IMR-90 (cell line): ENCODE measurements around the gene PLCD1. TPM values are rescaled to one million over a fixed set of nuclear protein-coding genes. Genes with fewer than 3 reads are reported as not detected.

Experiments
- ATAC-seq: fragments of 200-7000 bp; cut with Tn5 transposase; 2 replicates; pipeline ENCODE4 v1.9.1; 2020; ENCODE audit warnings: low read depth, mild to moderate bottlenecking, moderate library complexity
- BruUV-seq: library from RNA; stranded (reverse); fragments of 400-500 nt; replicated peaks from 2 replicates; lab custom pipeline; 2021; lab: Mats Ljungman, UMichigan
- CTCF ChIA-PET: fragments of 300-600 bp; formaldehyde crosslinking; extraction: SDS; loops from one replicate; lab custom pipeline; 2021; ENCODE audit warnings: antibody characterized with exemption; lab: Yijun Ruan, JAX
- POLR2A ChIA-PET: fragments of 300-600 bp; sonication (Branson Sonifier 250); formaldehyde crosslinking; loops from one replicate; lab custom pipeline; 2022; ENCODE audit warnings: antibody characterized with exemption; ENCODE audit not compliant: unreplicated experiment; lab: Charles Lee
- DNase-seq: peaks from one replicate; pipeline ENCODE4 v3.0.0; 2013
- H2AFZ ChIP-seq: replicated peaks from 2 replicates; pipeline ENCODE3; 2013; ENCODE audit warnings: low read length, mild to moderate bottlenecking; ENCODE audit not compliant: poor library complexity
- H2AK5ac ChIP-seq: 2 replicates; pipeline ENCODE4 v1.6.1; 2013; ENCODE audit warnings: low read depth, low read length, inconsistent platforms
- H2AK9ac ChIP-seq: replicated peaks from 2 replicates; pipeline ENCODE3; 2013; ENCODE audit warnings: mild to moderate bottlenecking, low read depth, low read length, moderate library complexity; ENCODE audit not compliant: poor library complexity
- H2BK120ac ChIP-seq: 2 replicates; pipeline ENCODE4 v1.6.1; 2013; ENCODE audit warnings: low read depth, low read length, inconsistent platforms
- H2BK15ac ChIP-seq: 3 replicates; pipeline ENCODE4 v1.6.1; 2013; ENCODE audit warnings: low read depth, low read length, inconsistent platforms
- H2BK20ac ChIP-seq: 2 replicates; pipeline ENCODE4 v1.6.1; 2013; ENCODE audit warnings: low read depth, mild to moderate bottlenecking, inconsistent platforms, low read length, moderate library complexity
- H2BK5ac ChIP-seq: 2 replicates; pipeline ENCODE4 v1.6.1; 2013; ENCODE audit warnings: mild to moderate bottlenecking, low read depth, low read length, inconsistent platforms; ENCODE audit not compliant: poor library complexity, severe bottlenecking
- H3K14ac ChIP-seq: replicated peaks from 2 replicates; pipeline ENCODE4 v1.6.1; 2013; ENCODE audit warnings: low read depth, low read length, inconsistent platforms
- H3K18ac ChIP-seq: 2 replicates; pipeline ENCODE4 v1.6.1; 2013; ENCODE audit warnings: low read depth, low read length, control low read depth
- H3K23ac ChIP-seq: 2 replicates; pipeline ENCODE4 v1.6.1; 2013; ENCODE audit warnings: low read depth, low read length, inconsistent platforms
- H3K27ac ChIP-seq: 2 replicates; pipeline ENCODE4 v1.5.1; 2013; ENCODE audit warnings: mild to moderate bottlenecking, control low read depth, low read length; ENCODE audit not compliant: insufficient read depth
- H3K27me3 ChIP-seq: 2 replicates; pipeline ENCODE4 v1.6.1; 2013; ENCODE audit warnings: low read length; ENCODE audit not compliant: control insufficient read depth, insufficient read depth
- H3K36me3 ChIP-seq: 2 replicates; pipeline ENCODE4 v1.6.1; 2013; ENCODE audit warnings: low read length, mixed read lengths; ENCODE audit not compliant: control insufficient read depth, insufficient read depth
- H3K4ac ChIP-seq: 2 replicates; pipeline ENCODE4 v1.6.1; 2013; ENCODE audit warnings: low read depth, low read length, inconsistent platforms
- H3K4me1 ChIP-seq: 2 replicates; pipeline ENCODE4 v1.6.1; 2013; ENCODE audit warnings: low read length, mixed read lengths; ENCODE audit not compliant: control insufficient read depth, insufficient read depth
- H3K4me2 ChIP-seq: 2 replicates; pipeline ENCODE4 v1.6.1; 2013; ENCODE audit warnings: low read depth, mild to moderate bottlenecking, control low read depth, low read length, moderate library complexity
- H3K4me3 ChIP-seq: 2 replicates; pipeline ENCODE4 v1.5.1; 2013; ENCODE audit warnings: low read depth, mild to moderate bottlenecking, control low read depth, low read length, moderate library complexity; ENCODE audit not compliant: insufficient read depth
- H3K56ac ChIP-seq: 2 replicates; pipeline ENCODE4 v1.6.1; 2013; ENCODE audit warnings: low read length, inconsistent platforms; ENCODE audit not compliant: insufficient read depth; ENCODE audit errors: extremely low read depth
- H3K79me1 ChIP-seq, 2 experiments: 2 replicates each; pipeline ENCODE4 v1.6.1; 2013; ENCODE audit warnings: low read length in 2 of 2, inconsistent platforms in 1 of 2, low read depth in 1 of 2
- H3K9ac ChIP-seq: 2 replicates; pipeline ENCODE4 v1.6.1; 2013; ENCODE audit warnings: low read depth, low read length, control low read depth
- H3K9me1 ChIP-seq: 2 replicates; pipeline ENCODE4 v1.6.1; 2013; ENCODE audit warnings: low read length, inconsistent platforms; ENCODE audit not compliant: insufficient read depth
- H3K9me3 ChIP-seq: 2 replicates; pipeline ENCODE4 v1.6.1; 2013; ENCODE audit warnings: low read length; ENCODE audit not compliant: control insufficient read depth, insufficient read depth
- H4K20me1 ChIP-seq: 2 replicates; pipeline ENCODE4 v1.6.1; 2013; ENCODE audit warnings: low read length, inconsistent platforms; ENCODE audit not compliant: insufficient read depth
- H4K5ac ChIP-seq: 2 replicates; pipeline ENCODE4 v1.6.1; 2013; ENCODE audit warnings: mild to moderate bottlenecking, low read depth, low read length, control low read depth
- H4K8ac ChIP-seq, 2 experiments: 2 replicates each; pipeline ENCODE4 v1.6.1; 2013; ENCODE audit warnings: low read depth in 2 of 2, low read length in 2 of 2, control low read depth in 1 of 2, inconsistent platforms in 1 of 2
- H4K91ac ChIP-seq: 2 replicates; pipeline ENCODE4 v1.6.1; 2013; ENCODE audit warnings: low read depth, low read length, inconsistent platforms; ENCODE audit not compliant: insufficient read depth
- BHLHE40 ChIP-seq: fragments of 150-350 bp; IDR thresholded peaks from 2 replicates; pipeline ENCODE4 v1.6.1; 2016; ENCODE audit warnings: mild to moderate bottlenecking, low read depth, low read length
- CEBPB ChIP-seq: IDR thresholded peaks from 2 replicates; pipeline ENCODE4 v1.6.1; 2012; ENCODE audit warnings: low read depth, low read length, improper control_type of control experiment
- MAZ ChIP-seq: IDR thresholded peaks from 2 replicates; pipeline ENCODE4 v1.6.1; 2012; ENCODE audit warnings: low read depth, mild to moderate bottlenecking, low read length, improper control_type of control experiment, moderate library complexity, borderline replicate concordance
- NFE2L2 ChIP-seq: fragments of 150-350 bp; IDR thresholded peaks from 2 replicates; pipeline ENCODE4 v1.6.1; 2016; ENCODE audit warnings: low read depth, mild to moderate bottlenecking, low read length
- POLR2A ChIP-seq: IDR thresholded peaks from 2 replicates; pipeline ENCODE4 v1.6.1; 2012; ENCODE audit warnings: mild to moderate bottlenecking, low read depth, low read length
- RFX5 ChIP-seq: IDR thresholded peaks from 2 replicates; pipeline ENCODE4 v1.8.0; 2012; ENCODE audit warnings: low read depth, mild to moderate bottlenecking, low read length, moderate library complexity
- USF2 ChIP-seq: fragments of 150-350 bp; IDR thresholded peaks from 2 replicates; pipeline ENCODE4 v1.6.1; 2017; ENCODE audit warnings: mild to moderate bottlenecking, antibody characterized with exemption, low read length, low read depth
- WGBS, 2 experiments: methylation state at CpG; one replicate each; pipeline versions ENCODE4 v1.1.5 to v1.1.7; 2013; ENCODE audit warnings: missing lambda C conversion rate in 2 of 2; ENCODE audit not compliant: insufficient read length in 1 of 2; ENCODE audit errors: extremely low coverage in 2 of 2; 5-methylcytosine and 5-hydroxymethylcytosine counted together
- dilution Hi-C: fragments of 300-500 bp; cut with HindIII; formaldehyde crosslinking; loops from one replicate; pipeline ENCODE4 v1.14.3; 2018; ENCODE audit warnings: low sequenced_read_pairs; ENCODE audit not compliant: unreplicated experiment
- in situ Hi-C: fragments of 300-500 bp; cut with MboI; formaldehyde crosslinking; loops from 3 replicates; pipeline ENCODE4 v1.14.3; 2019; ENCODE audit warnings: low sequenced_read_pairs, inconsistent platforms, mixed read lengths
- intact Hi-C: fragments of 100-400 bp; cut with micrococcal nuclease; formaldehyde crosslinking; loops from 2 replicates; pipeline ENCODE4 v1.10.0; 2022
- polyA plus RNA-seq, 3 experiments: library from polyadenylated mRNA; depleted of rRNA; stranded (reverse); fragments of >200 nt; gene quantifications; 2 replicates each; pipeline ENCODE4 v1.2.3, GENCODE V29; 2012; ENCODE audit warnings: low replicate concordance in 1 of 3
- total RNA-seq: library from RNA; depleted of rRNA; stranded (reverse); fragments of >200 nt; gene quantifications from 2 replicates; pipeline ENCODE4 v1.2.3, GENCODE V29; 2012

PLCD1 gene
- total and polyA plus RNA-seq, 2 of the 4 experiments (the other 2 are of a cell fraction) = 14.9 to 16.3 TPM

GRCh38 chr3:38031022-38031994, 1.9 kb upstream of the PLCD1 start:
- Histone ChIP-seq H3K23ac (peak overlapping the region; percentile 6; the same call in 1 of the 2 replicates), H3K18ac (no peak overlapping the region), H2BK5ac (no peak overlapping the region), H4K20me1 (no peaks in the 10 kb centered on the region), H4K91ac (no peak overlapping the region), H2BK15ac (no peak overlapping the region), H3K9ac (no peak overlapping the region), H3K14ac (no peak overlapping the region), H3K4me3 (no peak overlapping the region), H3K4me2 (no peak overlapping the region), H2BK20ac (no peak overlapping the region), H4K8ac (peak overlapping the region in 1 of 2 experiments; percentile 29; a peak in 1 of 4 replicates), H2AK9ac (peak overlapping the region; percentile 77), H3K56ac (no peak overlapping the region), H3K36me3 (no peaks in the 10 kb centered on the region), H3K27me3 (no peaks in the 10 kb centered on the region), H3K27ac (no peak overlapping the region), H2BK120ac (no peak overlapping the region), H2AK5ac (no peak overlapping the region; the same call in 1 of the 2 replicates), H3K79me1 (peaks cover 3 to 7% of the 10 kb centered on the region in 2 experiments; a peak in 1 of 4 replicates), H3K4me1 (peaks cover 9% of the 10 kb centered on the region), H3K9me3 (no peaks in the 10 kb centered on the region), H3K9me1 (no peaks in the 10 kb centered on the region; the same call in 1 of the 2 replicates), H2AFZ (peak overlapping the region; percentile 73), H4K5ac (no peak overlapping the region), H3K4ac (peak overlapping the region; percentile 27; the same call in 1 of the 2 replicates)
- no CpG with 5 or more reads among the region's 9 CpGs for WGBS, 2 experiments
- in situ Hi-C loops = no loop called here
- no TSS peak for BruUV-seq
- TF ChIP-seq NFE2L2 = no peak
- TF ChIP-seq MAZ = no peak
- TF ChIP-seq POLR2A = no peak
- no peak for TF ChIP-seq CEBPB
- TF ChIP-seq USF2 = no peak
- no peak for TF ChIP-seq BHLHE40
- TF ChIP-seq RFX5 = no peak
- POLR2A ChIA-PET = no interaction called here
- DNase-seq = no peak
- intact Hi-C loops = no loop called here
- no peak for ATAC-seq
- dilution Hi-C loops = no loop called here
- CTCF ChIA-PET = no interaction called here
